Right lobe of liver (tissue), 6 donors: Measurements from ENCODE around the gene SLC27A6. TPM values are rescaled to one million over a fixed set of nuclear protein-coding genes. Genes with fewer than 3 reads are reported as not detected.

Source experiments
- ATAC-seq, 4 donors: fragments of 200-7000 bp; cut with Tn5 transposase; one replicate each; pipeline ENCODE4 v1.9.1; 2020; ENCODE audit warnings: mild to moderate bottlenecking in 4 of 4, moderate library complexity in 4 of 4
- DNase-seq, 3 donors: peaks; one replicate each; pipeline ENCODE4 v3.0.0-alpha.2; 2020
- H3K27ac ChIP-seq, 3 donors: fragments of 200-600 bp; one replicate each; pipeline ENCODE4 v1.8.0; 2022
- H3K27me3 ChIP-seq, 2 donors: fragments of 200-600 bp; one replicate each; pipeline ENCODE4 v1.8.0; 2022
- H3K36me3 ChIP-seq, 4 donors: fragments of 200-600 bp; sonication (generic) in 1 of 4; one replicate each; pipeline versions ENCODE4 v1.5.1 to v1.8.0; 2017 to 2022; ENCODE audit warnings: control low read depth in 1 of 4
- H3K4me1 ChIP-seq, 4 donors: fragments of 200-600 bp; sonication (generic) in 1 of 4; one replicate each; pipeline versions ENCODE4 v1.5.1 to v1.8.0; 2017 to 2022; ENCODE audit warnings: control low read depth in 1 of 4
- H3K4me3 ChIP-seq, 3 donors: fragments of 200-600 bp; one replicate each; pipeline ENCODE4 v1.8.0; 2022
- H3K9me3 ChIP-seq, 4 donors: fragments of 200-600 bp; sonication (generic) in 1 of 4; one replicate each; pipeline versions ENCODE4 v1.5.1 to v1.8.0; 2017 to 2022; ENCODE audit warnings: control low read depth in 1 of 4
- POLR2A ChIP-seq: fragments of 450-650 bp; IDR thresholded peaks from one replicate; pipeline ENCODE4 v1.6.1; 2017; ENCODE audit warnings: antibody characterized with exemption, mild to moderate bottlenecking
- WGBS: methylation state at CpG from one replicate; pipeline ENCODE4 v1.1.6; 2018; ENCODE audit warnings: low coverage, low lambda C conversion rate; ENCODE audit not compliant: insufficient coverage; ENCODE audit errors: missing lambda C conversion rate; 5-methylcytosine and 5-hydroxymethylcytosine counted together
- intact Hi-C, 2 donors: fragments of 100-400 bp; cut with DNase I; formaldehyde crosslinking; loops; one replicate each; pipeline versions ENCODE4 v1.11.2 to v1.14.1; 2022
- total RNA-seq, 6 experiments: library from RNA; depleted of rRNA in 2 of 6; stranded (reverse); fragments of >200 nt in 2 of 6; fragmentation: NEBNext Ultra II Directional in 3 of 6; extraction: Animal tissue kit (Norgen Biotek cat#: 25700) in 3 of 6; gene quantifications; one replicate each; pipeline versions ENCODE4 v1.1.0 to v1.2.4, GENCODE V29; 2016 to 2023
- TF ChIP-seq, protein P1 (sequence below), 4 donors: fragments of 200-600 bp in 3 of 4; fragments of 450-650 bp in 1 of 4; IDR thresholded peaks; one replicate each; pipeline versions ENCODE4 v1.5.1 to v1.8.0; 2016 to 2022; ENCODE audit warnings: antibody characterized with exemption in 4 of 4, mild to moderate bottlenecking in 2 of 4
- donor health status: DM: no; HTN: yes; CAD: no.
- donor health status: DM: no; HTN: no; CAD: no.
- donor health status: DM: no; HTN: no; CAD: no.
- donor health status: DM: no; HTN: yes; CAD: no.
- donor health status: DM: no; HTN: yes; CAD: no.

The SLC27A6 gene
- total RNA-seq, 6 experiments from 2014 or later = not detected

- TF ChIP-seq, protein P1, sequence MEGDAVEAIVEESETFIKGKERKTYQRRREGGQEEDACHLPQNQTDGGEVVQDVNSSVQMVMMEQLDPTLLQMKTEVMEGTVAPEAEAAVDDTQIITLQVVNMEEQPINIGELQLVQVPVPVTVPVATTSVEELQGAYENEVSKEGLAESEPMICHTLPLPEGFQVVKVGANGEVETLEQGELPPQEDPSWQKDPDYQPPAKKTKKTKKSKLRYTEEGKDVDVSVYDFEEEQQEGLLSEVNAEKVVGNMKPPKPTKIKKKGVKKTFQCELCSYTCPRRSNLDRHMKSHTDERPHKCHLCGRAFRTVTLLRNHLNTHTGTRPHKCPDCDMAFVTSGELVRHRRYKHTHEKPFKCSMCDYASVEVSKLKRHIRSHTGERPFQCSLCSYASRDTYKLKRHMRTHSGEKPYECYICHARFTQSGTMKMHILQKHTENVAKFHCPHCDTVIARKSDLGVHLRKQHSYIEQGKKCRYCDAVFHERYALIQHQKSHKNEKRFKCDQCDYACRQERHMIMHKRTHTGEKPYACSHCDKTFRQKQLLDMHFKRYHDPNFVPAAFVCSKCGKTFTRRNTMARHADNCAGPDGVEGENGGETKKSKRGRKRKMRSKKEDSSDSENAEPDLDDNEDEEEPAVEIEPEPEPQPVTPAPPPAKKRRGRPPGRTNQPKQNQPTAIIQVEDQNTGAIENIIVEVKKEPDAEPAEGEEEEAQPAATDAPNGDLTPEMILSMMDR (IDR thresholded peaks at IDR 0.05) = no peak
- TF ChIP-seq POLR2A = no peak
- ATAC-seq (no peak), DNase-seq (no peak)
- no peak overlapping the region for H3K4me3 ChIP-seq
- 9% methylated on average over 1 of the region's 1 CpG for WGBS
- H3K36me3 ChIP-seq = no peaks in the 10 kb centered on the region
- intact Hi-C loops = no loop called here
- no peaks in the 10 kb centered on the region for H3K27me3 ChIP-seq
- H3K4me1 ChIP-seq = no peaks in the 10 kb centered on the region
- H3K27ac ChIP-seq = no peak overlapping the region
- no peaks in the 10 kb centered on the region for H3K9me3 ChIP-seq
Observed at GRCh38 chr5:129043894-129044293, 78.6 kb downstream of the SLC27A6 start.

GRCh38 chr5:129046151-129046550 lies 80.9 kb downstream of the SLC27A6 start:
- ATAC-seq (no peak), DNase-seq (no peak)
- H3K9me3 ChIP-seq = no peaks in the 10 kb centered on the region
- no peak overlapping the region for H3K4me3 ChIP-seq
- TF ChIP-seq, protein P1 (IDR thresholded peaks at IDR 0.05) = no peak
- intact Hi-C loops = no loop called here
- no peaks in the 10 kb centered on the region for H3K27me3 ChIP-seq
- no peaks in the 10 kb centered on the region for H3K4me1 ChIP-seq
- H3K36me3 ChIP-seq = no peaks in the 10 kb centered on the region
- H3K27ac ChIP-seq = no peak overlapping the region

GRCh38 chr5:129048509-129048908 lies 83.2 kb downstream of the SLC27A6 start:
- no peak overlapping the region for H3K27ac ChIP-seq
- no peaks in the 10 kb centered on the region for H3K36me3 ChIP-seq
- no peaks in the 10 kb centered on the region for H3K9me3 ChIP-seq
- H3K4me3 ChIP-seq = no peak overlapping the region
- 30% methylated on average over 2 of the region's 2 CpGs for WGBS
- no peak for ATAC-seq
- intact Hi-C loops = no loop called here
- H3K27me3 ChIP-seq = no peaks in the 10 kb centered on the region
- no peak for DNase-seq
- H3K4me1 ChIP-seq = no peaks in the 10 kb centered on the region
- TF ChIP-seq POLR2A = no peak
- TF ChIP-seq, protein P1 (IDR thresholded peaks at IDR 0.05) = no peak

- TF ChIP-seq POLR2A = no peak
- TF ChIP-seq, protein P1 (IDR thresholded peaks at IDR 0.05) = no peak
- Histone ChIP-seq H3K4me1 (no peaks in the 10 kb centered on the region), H3K4me3 (no peak overlapping the region), H3K36me3 (no peaks in the 10 kb centered on the region), H3K9me3 (no peaks in the 10 kb centered on the region), H3K27me3 (no peaks in the 10 kb centered on the region), H3K27ac (no peak overlapping the region)
- intact Hi-C loops = no loop called here
- 45% methylated on average over 2 of the region's 2 CpGs for WGBS
- DNase-seq (no peak), ATAC-seq (no peak)
Observed at GRCh38 chr5:129049126-129049799, 84.0 kb downstream of the SLC27A6 start.

DNA sequence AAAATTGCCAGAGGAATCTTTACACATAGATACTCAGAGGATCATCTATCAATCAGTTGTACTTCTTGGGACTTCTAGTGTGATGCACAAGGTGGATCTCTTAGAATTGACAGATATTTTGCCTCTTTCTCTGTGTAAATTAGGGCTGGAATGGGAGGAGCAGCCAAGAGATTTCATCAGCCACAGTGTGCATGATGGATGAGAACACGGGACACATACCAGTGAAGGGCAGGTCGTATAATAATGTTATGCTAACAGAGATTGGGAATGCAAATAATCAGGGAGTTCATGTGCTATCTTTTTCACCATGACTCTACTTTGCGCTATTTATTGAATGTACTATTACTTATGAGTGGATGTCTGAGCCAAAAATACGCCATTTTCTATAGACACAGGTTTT lies 86.0 kb downstream of the SLC27A6 start:
- DNase-seq (no peak), ATAC-seq (no peak)
- Histone ChIP-seq H3K27ac (no peak overlapping the region), H3K4me3 (no peak overlapping the region), H3K9me3 (no peaks in the 10 kb centered on the region), H3K4me1 (no peaks in the 10 kb centered on the region), H3K36me3 (no peaks in the 10 kb centered on the region), H3K27me3 (no peaks in the 10 kb centered on the region)
- TF ChIP-seq POLR2A = no peak
- TF ChIP-seq, protein P1 (IDR thresholded peaks at IDR 0.05) = no peak
- intact Hi-C loops = no loop called here
- 57% methylated on average over 4 of the region's 4 CpGs for WGBS
